Endothelial cell of umbilical vein (primary cell): Measurements from ENCODE around the gene RPL6. TPM values are rescaled to one million over a fixed set of nuclear protein-coding genes. Genes with fewer than 3 reads are reported as not detected.

Experiments
- BruUV-seq: library from RNA; stranded (reverse); fragments of 400-500 nt; replicated peaks from 2 replicates; lab custom pipeline; 2021; lab: Mats Ljungman, UMichigan
- CTCF ChIA-PET: fragments of 300-600, 350-600 bp; sonication (Branson Sonifier 250); formaldehyde crosslinking; loops from one replicate; lab custom pipeline; 2021; ENCODE audit warnings: antibody characterized with exemption, inconsistent platforms; lab: Charles Lee
- POLR2A ChIA-PET: fragments of 300-600, 350-600 bp; sonication (Branson Sonifier 250); formaldehyde crosslinking; loops from one replicate; lab custom pipeline; 2021; ENCODE audit warnings: antibody characterized with exemption, inconsistent platforms; lab: Charles Lee
- DNase-seq: peaks from one replicate; pipeline ENCODE4 v3.0.0-alpha.2; 2011; ENCODE audit warnings: low read depth, low spot score
- FAIRE-seq: peaks from 2 replicates; lab custom pipeline; 2011; peaks lifted over from hg19 to GRCh38; lab: Jason Lieb, UNC
- H2AFZ ChIP-seq: 2 replicates; pipeline ENCODE4 v1.6.0; 2012; ENCODE audit warnings: low read depth, low read length, control low read depth, inconsistent platforms
- H3K27ac ChIP-seq: 2 replicates; pipeline ENCODE4 v1.5.1; 2011; ENCODE audit warnings: low read depth, mild to moderate bottlenecking, control low read depth, low read length, moderate library complexity; ENCODE audit not compliant: insufficient read depth
- H3K27me3 ChIP-seq, 2 experiments: 2 replicates each; pipeline versions ENCODE4 v1.6.0 to v1.6.1; 2011; ENCODE audit warnings: low read length in 2 of 2, mixed read lengths in 1 of 2; ENCODE audit not compliant: control insufficient read depth in 2 of 2, insufficient read depth in 2 of 2
- H3K36me3 ChIP-seq, 2 experiments: 2 replicates in 1 of 2; 3 replicates in 1 of 2; pipeline ENCODE4 v1.5.1; 2011; ENCODE audit warnings: low read length in 2 of 2, mild to moderate bottlenecking in 1 of 2, moderate library complexity in 1 of 2; ENCODE audit not compliant: control insufficient read depth in 2 of 2, insufficient read depth in 2 of 2; ENCODE audit errors: extremely low read depth in 1 of 2
- H3K4me1 ChIP-seq: 3 replicates; pipeline ENCODE4 v1.5.1; 2011; ENCODE audit warnings: mild to moderate bottlenecking, low read length; ENCODE audit not compliant: control insufficient read depth, insufficient read depth; ENCODE audit errors: extremely low read depth
- H3K4me2 ChIP-seq: 2 replicates; pipeline ENCODE4 v1.6.1; 2011; ENCODE audit warnings: low read length, control low read depth, mixed read lengths; ENCODE audit not compliant: insufficient read depth
- H3K4me3 ChIP-seq, 3 experiments: fragments of 200-600 bp in 1 of 3; sonication (generic), shearing (Covaris generic) in 1 of 3; replicated peaks in 1 of 3; 2 replicates each; pipeline ENCODE4 v1.5.1; 2011 to 2016; ENCODE audit warnings: control low read depth in 3 of 3, low read length in 3 of 3, mild to moderate bottlenecking in 2 of 3, inconsistent platforms in 1 of 3, low read depth in 1 of 3, moderate library complexity in 1 of 3; ENCODE audit not compliant: insufficient read depth in 1 of 3
- H3K79me2 ChIP-seq: 2 replicates; pipeline ENCODE4 v1.6.0; 2012; ENCODE audit warnings: low read length, inconsistent platforms; ENCODE audit not compliant: control insufficient read depth, insufficient read depth
- H3K9ac ChIP-seq: replicated peaks from 2 replicates; pipeline ENCODE3; 2011; ENCODE audit warnings: low read length, control low read depth; ENCODE audit not compliant: insufficient read depth; ENCODE audit errors: extremely low read depth
- H3K9me1 ChIP-seq: replicated peaks from 3 replicates; pipeline ENCODE4 v1.6.0; 2011; ENCODE audit warnings: mild to moderate bottlenecking, low read length; ENCODE audit not compliant: control insufficient read depth, insufficient read depth; ENCODE audit errors: extremely low read depth
- H3K9me3 ChIP-seq: replicated peaks from 2 replicates; pipeline ENCODE4 v1.5.1; 2012; ENCODE audit warnings: low read length, inconsistent platforms; ENCODE audit not compliant: control insufficient read depth, insufficient read depth
- H4K20me1 ChIP-seq: replicated peaks from 2 replicates; pipeline ENCODE3; 2011; ENCODE audit warnings: mild to moderate bottlenecking, low read length; ENCODE audit not compliant: control insufficient read depth, insufficient read depth; ENCODE audit errors: extremely low read depth
- CTCF ChIP-seq, 2 donors: IDR thresholded peaks; 1 replicate in 1 of 2; 2 replicates in 1 of 2; pipeline ENCODE4 v1.5.1; 2011; ENCODE audit warnings: low read length in 2 of 2, mild to moderate bottlenecking in 2 of 2, moderate library complexity in 2 of 2, control low read depth in 1 of 2, inconsistent platforms in 1 of 2, low read depth in 1 of 2; ENCODE audit not compliant: insufficient read depth in 1 of 2; ENCODE audit errors: extremely low read depth in 1 of 2
- EZH2 ChIP-seq: IDR thresholded peaks from 2 replicates; pipeline ENCODE4 v1.6.1; 2012; ENCODE audit warnings: borderline replicate concordance, low read depth, mild to moderate bottlenecking, moderate library complexity, low read length, inconsistent platforms; ENCODE audit not compliant: severe bottlenecking
- FOS ChIP-seq: IDR thresholded peaks from 2 replicates; pipeline ENCODE4 v1.6.1; 2011; ENCODE audit warnings: mild to moderate bottlenecking, low read length, moderate library complexity, borderline replicate concordance; ENCODE audit not compliant: insufficient read depth
- GATA2 ChIP-seq: IDR thresholded peaks from 2 replicates; pipeline ENCODE4 v1.7.0; 2011; ENCODE audit warnings: low read depth, mild to moderate bottlenecking, moderate library complexity, mixed read lengths, low read length; ENCODE audit not compliant: insufficient read length, insufficient read depth
- JUN ChIP-seq: IDR thresholded peaks from 2 replicates; pipeline ENCODE4 v1.6.1; 2011; ENCODE audit warnings: borderline replicate concordance, low read depth; ENCODE audit not compliant: insufficient read length, insufficient read depth
- MAX ChIP-seq: IDR thresholded peaks from 2 replicates; pipeline ENCODE4 v1.6.1; 2011; ENCODE audit not compliant: insufficient read depth, insufficient read length
- MYC ChIP-seq: IDR thresholded peaks from one replicate; pipeline ENCODE4 v1.6.1; 2011; ENCODE audit warnings: mild to moderate bottlenecking, low read depth, low read length
- POLR2A ChIP-seq: IDR thresholded peaks from 2 replicates; pipeline ENCODE4 v1.6.1; 2012; ENCODE audit warnings: low read depth, mild to moderate bottlenecking, control low read depth, low read length
- POLR2AphosphoS5 ChIP-seq: IDR thresholded peaks from 2 replicates; pipeline ENCODE4 v1.6.1; 2012; ENCODE audit warnings: low read depth, mild to moderate bottlenecking, control low read depth, low read length, moderate library complexity; ENCODE audit not compliant: insufficient read depth
- dilution Hi-C: fragments of 300-500 bp; cut with MboI; formaldehyde crosslinking; loops from one replicate; pipeline ENCODE4 v1.15.0; 2019; ENCODE audit warnings: low sequenced_read_pairs; ENCODE audit not compliant: extremely low pct_ligation_motif_present
- intact Hi-C: fragments of 100-400 bp; cut with micrococcal nuclease; formaldehyde crosslinking; loops from one replicate; pipeline ENCODE4 v1.10.0; 2022
- polyA plus RNA-seq, 4 experiments: library from polyadenylated mRNA; depleted of rRNA in 3 of 4; stranded (reverse) in 3 of 4; unstranded in 1 of 4; fragments of >200 nt; gene quantifications; 2 replicates each; pipeline versions ENCODE4 v1.2.1 to v1.2.3, GENCODE V29; 2011 to 2012; ENCODE audit warnings: missing spikeins in 1 of 4
- total RNA-seq: library from RNA; stranded (reverse); gene quantifications from 2 replicates; pipeline ENCODE4 v1.2.3, GENCODE V29; 2021

RPL6 gene
- total and polyA plus RNA-seq, 2 donors (not counting 3 experiments of a cell fraction or from before 2014, with no cell fraction given) = 998 to 1,385 TPM

DNA sequence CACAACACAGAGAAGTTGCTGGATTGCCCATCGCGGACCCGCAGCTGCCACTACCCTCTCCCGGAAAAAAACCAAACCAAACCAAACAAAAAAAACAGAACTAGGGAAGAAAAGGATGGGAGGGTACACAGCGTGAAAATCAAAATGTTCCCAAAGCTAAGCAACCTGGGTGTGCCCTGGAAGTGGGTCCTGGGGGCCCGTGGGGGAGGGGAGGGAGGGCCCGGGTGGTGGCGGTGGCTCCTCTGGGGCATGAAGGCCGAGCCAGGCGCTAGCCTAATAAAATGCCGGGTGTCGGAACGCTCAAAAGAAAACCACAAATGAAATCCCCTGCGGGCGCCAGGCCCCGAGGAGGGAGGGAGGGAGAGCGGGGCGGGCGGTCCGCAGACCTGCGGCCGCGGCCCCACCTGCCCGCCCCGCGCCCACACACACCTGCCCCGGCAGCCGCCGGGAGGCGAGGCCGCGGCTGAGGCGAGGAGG is 28.0 kb downstream of the RPL6 start:
- Histone ChIP-seq H3K4me3 (peak overlapping the region; percentile 71 to 95 (median 72)), H3K9ac (peak overlapping the region; percentile 82), H3K79me2 (peaks cover 31% of the 10 kb centered on the region), H3K4me2 (peak overlapping the region; percentile 36), H3K27me3 (no peaks in the 10 kb centered on the region), H3K36me3 (no peaks in the 10 kb centered on the region), H4K20me1 (no peaks in the 10 kb centered on the region), H3K9me3 (no peaks in the 10 kb centered on the region), H3K27ac (peak overlapping the region; percentile 35), H3K4me1 (peaks cover 12% of the 10 kb centered on the region), H3K9me1 (no peaks in the 10 kb centered on the region), H2AFZ (peak overlapping the region; percentile 100)
- DNase-seq (peak; percentile 22), FAIRE-seq (no peak)
- ChIA-PET POLR2A (interaction anchor here (0.6 kb wide), 1 partner anchor 73 kb away, joined by 12 read pairs; no protein-coding TSS in a partner anchor), CTCF (interaction anchor here (0.6 to 1.4 kb wide), 2 partner anchors 183 to 188 kb away, joined by 3 to 7 read pairs; no protein-coding TSS in a partner anchor)
- BruUV-seq = no TSS peak
- dilution Hi-C loops = no loop called here
- TF ChIP-seq EZH2 = no peak
- no peak for TF ChIP-seq FOS
- no peak for TF ChIP-seq JUN
- TF ChIP-seq GATA2 = no peak
- no peak for TF ChIP-seq MAX
- no peak for TF ChIP-seq POLR2A
- no peak for TF ChIP-seq POLR2AphosphoS5
- no peak for TF ChIP-seq MYC
- no peak for TF ChIP-seq CTCF (IDR thresholded peaks at IDR 0.05; ENCODE audit: extremely low read depth in 1 of 2, insufficient read depth in 1 of 2, low read depth in 1 of 2, low read length in 2 of 2)
- intact Hi-C loops = loop anchor here (10.0 kb wide), 1 partner anchor 367 kb away; the partner anchor contains the start of genes ERP29 and TMEM116
